Liver (tissue), 9 donors: ENCODE data around the gene ZAR1. TPM values are rescaled to one million over a fixed set of nuclear protein-coding genes. Genes with fewer than 3 reads are reported as not detected.

Source experiments
- DNase-seq: peaks from one replicate; pipeline ENCODE4 v3.0.0-alpha.2; 2017; ENCODE audit warnings: low spot score
- H3K27ac ChIP-seq, 2 donors: one replicate each; pipeline ENCODE4 v1.7.0; 2013; ENCODE audit warnings: inconsistent platforms in 2 of 2, low read length in 2 of 2, control low read depth in 1 of 2, low read depth in 1 of 2, mild to moderate bottlenecking in 1 of 2
- H3K27me3 ChIP-seq, 4 donors: one replicate each; pipeline versions ENCODE4 v1.6.1 to v1.7.0; 2013; ENCODE audit warnings: low read length in 3 of 4, inconsistent platforms in 1 of 4, mild to moderate bottlenecking in 1 of 4, moderate library complexity in 1 of 4; ENCODE audit not compliant: control insufficient read depth in 4 of 4, insufficient read depth in 4 of 4
- H3K36me3 ChIP-seq, 4 donors: one replicate each; pipeline versions ENCODE4 v1.6.1 to v1.7.0; 2013; ENCODE audit warnings: low read length in 3 of 4, mild to moderate bottlenecking in 3 of 4, low read depth in 1 of 4, moderate library complexity in 1 of 4; ENCODE audit not compliant: control insufficient read depth in 4 of 4, insufficient read depth in 3 of 4
- H3K4me1 ChIP-seq, 4 donors: one replicate each; pipeline versions ENCODE4 v1.6.1 to v1.7.0; 2013; ENCODE audit warnings: low read length in 3 of 4, mild to moderate bottlenecking in 3 of 4, moderate library complexity in 1 of 4; ENCODE audit not compliant: control insufficient read depth in 4 of 4, insufficient read depth in 4 of 4
- H3K4me3 ChIP-seq, 3 donors: one replicate each; pipeline versions ENCODE4 v1.6.1 to v1.7.0; 2013; ENCODE audit warnings: low read length in 3 of 3, control low read depth in 1 of 3, low read depth in 1 of 3, mild to moderate bottlenecking in 1 of 3
- H3K9ac ChIP-seq, 2 donors: one replicate each; pipeline ENCODE4 v1.7.0; 2013; ENCODE audit warnings: low read length in 2 of 2, mild to moderate bottlenecking in 2 of 2, moderate library complexity in 2 of 2, control low read depth in 1 of 2, low read depth in 1 of 2
- H3K9me3 ChIP-seq, 4 donors: one replicate each; pipeline versions ENCODE4 v1.6.1 to v1.7.0; 2013; ENCODE audit warnings: low read length in 3 of 4; ENCODE audit not compliant: control insufficient read depth in 4 of 4
- ATF3 ChIP-seq: IDR thresholded peaks from 2 replicates; pipeline ENCODE4 v1.6.1; 2016; ENCODE audit warnings: antibody characterized with exemption
- FOXA1 ChIP-seq: IDR thresholded peaks from 2 replicates; pipeline ENCODE4 v1.6.1; 2016; ENCODE audit warnings: antibody characterized with exemption
- GABPA ChIP-seq, 2 donors: IDR thresholded peaks in 1 of 2; conservative IDR thresholded peaks in 1 of 2; 2 replicates each; pipeline ENCODE4 v1.6.1; 2016; ENCODE audit warnings: antibody characterized with exemption in 2 of 2, mild to moderate bottlenecking in 1 of 2, moderate library complexity in 1 of 2
- HNF4A ChIP-seq, 2 donors: conservative IDR thresholded peaks; 2 replicates each; pipeline ENCODE4 v1.6.1; 2016; ENCODE audit warnings: antibody characterized with exemption in 2 of 2, mild to moderate bottlenecking in 2 of 2
- JUND ChIP-seq, 2 donors: IDR thresholded peaks; 2 replicates each; pipeline ENCODE4 v1.6.1; 2016; ENCODE audit warnings: antibody characterized with exemption in 2 of 2
- RAD21 ChIP-seq, 2 donors: IDR thresholded peaks; 2 replicates each; pipeline ENCODE4 v1.6.1; 2016; ENCODE audit warnings: antibody characterized with exemption in 2 of 2, mild to moderate bottlenecking in 2 of 2
- REST ChIP-seq: IDR thresholded peaks from 2 replicates; pipeline ENCODE4 v1.6.1; 2016; ENCODE audit warnings: antibody characterized with exemption, mild to moderate bottlenecking
- SP1 ChIP-seq: IDR thresholded peaks from 2 replicates; pipeline ENCODE4 v1.6.1; 2018; ENCODE audit warnings: antibody characterized with exemption, mild to moderate bottlenecking
- ZBTB33 ChIP-seq: IDR thresholded peaks from 2 replicates; pipeline ENCODE4 v1.6.1; 2016; ENCODE audit warnings: antibody characterized with exemption
- WGBS: extraction: QIAGEN DNeasy Blood & Tissue Kit; methylation state at CpG from one replicate; pipeline ENCODE4 v1.1.7; 2013; 5-methylcytosine and 5-hydroxymethylcytosine counted together
- polyA plus RNA-seq, 2 donors: library from polyadenylated mRNA; stranded (reverse) in 1 of 2; unstranded in 1 of 2; fragments of 200-250 nt in 1 of 2; fragments of >200 nt in 1 of 2; fragmentation: Nextera tagmentation in 1 of 2; extraction: Ambion mirVana in 1 of 2; gene quantifications; one replicate each; pipeline versions ENCODE4 v1.2.1 to v1.2.3, GENCODE V29; 2013 to 2015
- total RNA-seq, 2 donors: library from RNA; depleted of rRNA; stranded (reverse); fragments of >200 nt; gene quantifications; one replicate each; pipeline ENCODE4 v1.2.3, GENCODE V29; 2014
- donor health status: healthy.
- donor health status: healthy.
- donor health status: healthy.
- donor health status: healthy.
- donor health status: healthy.

Gene ZAR1
- total and polyA plus RNA-seq, 4 donors, result 0.28 TPM; not detected in 3

GRCh38 chr4:48475770-48476169 lies 14.3 kb upstream of the ZAR1 start (continued):
- no peak for TF ChIP-seq RAD21 (IDR thresholded peaks at IDR 0.05)

- DNase-seq, result no peak
- WGBS, result 90% methylated on average over 2 of the region's 2 CpGs
Measured at GRCh38 chr4:48478273-48478672, 11.8 kb upstream of the ZAR1 start.

GRCh38 chr4:48481581-48481980 lies 8.5 kb upstream of the ZAR1 start:
- Histone ChIP-seq H3K9ac (no peak overlapping the region), H3K4me3 (no peak overlapping the region), H3K4me1 (peaks cover 2 to 9% (median 8%) of the 10 kb centered on the region in 4 donors), H3K27me3 (peaks cover 0 to 10% (median 3%) of the 10 kb centered on the region in 4 donors), H3K27ac (no peak overlapping the region), H3K36me3 (no peaks in the 10 kb centered on the region), H3K9me3 (peaks cover 0 to 8% (median 0%) of the 10 kb centered on the region in 4 donors)
- 88% methylated on average over 1 of the region's 1 CpG for WGBS
- DNase-seq, result no peak
- TF ChIP-seq ATF3, result no peak
- no peak for TF ChIP-seq ZBTB33
- no peak for TF ChIP-seq FOXA1
- no peak for TF ChIP-seq HNF4A (conservative IDR thresholded peaks at IDR 0.05)
- TF ChIP-seq JUND (IDR thresholded peaks at IDR 0.05), result no peak

More at GRCh38 chr4:48478273-48478672, 11.8 kb upstream of the ZAR1 start:
- H3K27me3 ChIP-seq, result peaks cover 0 to 4% (median 1%) of the 10 kb centered on the region in 4 donors
- no peaks in the 10 kb centered on the region for H3K9me3 ChIP-seq
- peaks cover under 1 to 3% (median 1%) of the 10 kb centered on the region in 4 donors for H3K4me1 ChIP-seq
- no peak overlapping the region for H3K4me3 ChIP-seq
- no peaks in the 10 kb centered on the region for H3K36me3 ChIP-seq
- no peak overlapping the region for H3K27ac ChIP-seq
- TF ChIP-seq REST, result no peak
- H3K9ac ChIP-seq, result no peak overlapping the region

- Histone ChIP-seq H3K4me1 (peaks cover 2 to 9% (median 8%) of the 10 kb centered on the region in 4 donors), H3K9ac (no peak within 1 kb of the TSS), H3K4me3 (peak within 1 kb of the TSS in 1 of 3 donors; percentile 49), H3K27me3 (peaks cover 0 to 10% (median 5%) of the 10 kb centered on the region in 4 donors), H3K9me3 (peaks cover 0 to 8% (median 0%) of the 10 kb centered on the region in 4 donors), H3K36me3 (no peaks in the 10 kb centered on the region), H3K27ac (no peak within 1 kb of the TSS)
- 8% methylated on average over 85 of the region's 85 CpGs for WGBS
- peak; percentile 47 for DNase-seq
- TF ChIP-seq ATF3 (no peak), SP1 (no peak), REST (no peak), GABPA (IDR thresholded peaks at IDR 0.05 in 1 of 2, conservative IDR thresholded peaks at IDR 0.05 in 1 of 2) (no peak), FOXA1 (no peak)
Measured at GRCh38 chr4:48483006-48483776, 6.9 kb upstream of the ZAR1 start, which contains the start of gene SLC10A4. TSS of gene SLC10A4 (plus strand) at chr4:48483343. CDS start at chr4:48483562, 219 bp downstream.
